WTC11 (cell line): Measurements from ENCODE around the gene SVOP.

Source experiments
- CREB1 ChIP-seq: sonication (generic); formaldehyde crosslinking; IDR thresholded peaks from 2 replicates; pipeline ENCODE4 v1.8.0; 2023; ENCODE audit warnings: mild to moderate bottlenecking, missing genetic modification reagents
- CREM ChIP-seq: sonication (generic); formaldehyde crosslinking; IDR thresholded peaks from 2 replicates; pipeline ENCODE4 v1.8.1; 2022; ENCODE audit warnings: mild to moderate bottlenecking, missing genetic modification reagents, moderate library complexity
- NFE2L1 ChIP-seq: sonication (generic); formaldehyde crosslinking; IDR thresholded peaks from 2 replicates; pipeline ENCODE4 v1.8.1; 2023; ENCODE audit warnings: missing genetic modification reagents
- NFYB ChIP-seq: sonication (generic); formaldehyde crosslinking; conservative IDR thresholded peaks from 2 replicates; pipeline ENCODE4 v1.8.0; 2022; ENCODE audit warnings: low read depth, missing genetic modification reagents
- NR3C1 ChIP-seq: sonication (generic); formaldehyde crosslinking; conservative IDR thresholded peaks from 2 replicates; pipeline ENCODE4 v1.8.1; 2023; ENCODE audit warnings: low read depth, mild to moderate bottlenecking, missing genetic modification reagents
- TF ChIP-seq, protein P1 (sequence below): fragments of 200-600 bp; IDR thresholded peaks from 2 replicates; pipeline ENCODE4 v1.8.0; 2022; ENCODE audit warnings: antibody characterized with exemption
- TF ChIP-seq, protein P2 (sequence below): sonication (generic); formaldehyde crosslinking; IDR thresholded peaks from 2 replicates; pipeline ENCODE4 v1.8.0; 2022; ENCODE audit warnings: mild to moderate bottlenecking, missing genetic modification reagents

DNA sequence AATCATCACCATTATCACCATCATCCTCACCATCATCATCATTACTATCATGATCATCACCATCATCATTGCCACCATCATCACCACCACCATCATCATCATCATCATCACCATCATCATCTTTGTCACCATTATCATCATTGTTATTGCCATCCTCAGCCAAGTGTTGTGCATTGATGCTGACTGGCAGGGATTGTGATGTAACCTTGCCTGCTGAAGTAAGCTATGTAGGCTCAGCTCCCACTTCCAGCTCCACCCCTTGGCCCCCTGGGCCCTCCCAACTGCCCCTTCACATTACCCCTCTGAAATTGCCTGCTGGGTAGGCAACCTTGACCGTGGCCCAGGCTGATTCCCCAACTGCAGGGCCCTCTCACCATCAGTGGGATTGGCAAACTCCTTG is 37.6 kb downstream of the SVOP start:
- TF ChIP-seq, protein P1, sequence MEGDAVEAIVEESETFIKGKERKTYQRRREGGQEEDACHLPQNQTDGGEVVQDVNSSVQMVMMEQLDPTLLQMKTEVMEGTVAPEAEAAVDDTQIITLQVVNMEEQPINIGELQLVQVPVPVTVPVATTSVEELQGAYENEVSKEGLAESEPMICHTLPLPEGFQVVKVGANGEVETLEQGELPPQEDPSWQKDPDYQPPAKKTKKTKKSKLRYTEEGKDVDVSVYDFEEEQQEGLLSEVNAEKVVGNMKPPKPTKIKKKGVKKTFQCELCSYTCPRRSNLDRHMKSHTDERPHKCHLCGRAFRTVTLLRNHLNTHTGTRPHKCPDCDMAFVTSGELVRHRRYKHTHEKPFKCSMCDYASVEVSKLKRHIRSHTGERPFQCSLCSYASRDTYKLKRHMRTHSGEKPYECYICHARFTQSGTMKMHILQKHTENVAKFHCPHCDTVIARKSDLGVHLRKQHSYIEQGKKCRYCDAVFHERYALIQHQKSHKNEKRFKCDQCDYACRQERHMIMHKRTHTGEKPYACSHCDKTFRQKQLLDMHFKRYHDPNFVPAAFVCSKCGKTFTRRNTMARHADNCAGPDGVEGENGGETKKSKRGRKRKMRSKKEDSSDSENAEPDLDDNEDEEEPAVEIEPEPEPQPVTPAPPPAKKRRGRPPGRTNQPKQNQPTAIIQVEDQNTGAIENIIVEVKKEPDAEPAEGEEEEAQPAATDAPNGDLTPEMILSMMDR, result no peak
- TF ChIP-seq CREB1 (CRISPR knock-in tag) (no peak), NFYB (CRISPR knock-in tag) (no peak), NFE2L1 (CRISPR knock-in tag) (no peak), NR3C1 (no peak), CREM (CRISPR knock-in tag) (no peak)
- TF ChIP-seq, protein P2, sequence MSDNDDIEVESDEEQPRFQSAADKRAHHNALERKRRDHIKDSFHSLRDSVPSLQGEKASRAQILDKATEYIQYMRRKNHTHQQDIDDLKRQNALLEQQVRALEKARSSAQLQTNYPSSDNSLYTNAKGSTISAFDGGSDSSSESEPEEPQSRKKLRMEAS (CRISPR knock-in tag), result no peak
